NK-92 treated with Interleukin-12 subunit alpha and Interleukin-12 subunit beta, amount 100 ng/mL, for 24 hours (cell line): Measurements from ENCODE around the gene LILRB4.
"Not testable (repeated sequence)": the region's sequence is repeated elsewhere in the genome, so short reads cannot be mapped to it uniquely, and the experiment has no call there.

Experiments used
- DNase-seq: peaks from one replicate; lab custom pipeline; 2025; lab: John Stamatoyannopoulos, UW

Gene LILRB4

DNA sequence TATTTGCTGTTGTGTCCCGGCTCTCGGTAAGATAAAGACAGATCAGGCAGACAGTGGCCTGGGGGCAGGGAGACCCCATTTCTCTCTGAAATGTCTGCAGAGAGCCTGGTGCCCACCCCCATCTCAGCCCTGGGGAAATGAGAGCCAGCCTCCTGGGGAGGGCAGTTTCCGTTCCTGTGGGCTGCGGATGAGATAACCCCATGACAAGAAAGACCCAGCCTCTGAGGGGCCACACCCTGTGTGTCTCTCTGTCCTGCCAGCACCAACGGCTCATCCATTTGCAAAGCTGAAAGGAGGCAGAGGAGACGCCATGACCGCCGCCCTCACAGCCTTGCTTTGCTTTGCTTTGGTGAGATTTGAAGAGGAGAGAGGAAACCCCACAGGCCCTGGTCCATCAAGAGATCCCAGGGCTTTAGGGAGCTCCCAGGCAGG, 33.3 kb downstream of the LILRB4 start:
- no peak for DNase-seq

DNA sequence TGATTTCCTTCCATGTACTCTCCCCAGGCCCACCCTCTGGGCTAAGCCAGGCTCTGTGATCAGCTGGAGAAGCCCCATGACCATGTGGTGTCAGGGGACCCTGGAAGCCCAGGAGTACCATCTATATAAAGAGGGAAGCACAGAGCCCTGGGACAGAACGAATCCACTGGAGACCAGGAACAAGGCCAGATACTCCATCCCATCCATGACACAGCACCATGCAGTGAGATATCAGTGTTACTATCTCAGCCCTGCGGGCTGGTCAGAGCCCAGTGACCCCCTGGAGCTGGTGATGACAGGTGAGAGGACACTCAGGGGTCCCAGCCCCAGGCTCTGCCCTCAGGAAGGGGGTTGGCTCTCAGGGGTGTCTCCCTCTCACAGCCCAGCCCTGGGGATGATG, 34.0 kb downstream of the LILRB4 start:
- no peak for DNase-seq

DNA sequence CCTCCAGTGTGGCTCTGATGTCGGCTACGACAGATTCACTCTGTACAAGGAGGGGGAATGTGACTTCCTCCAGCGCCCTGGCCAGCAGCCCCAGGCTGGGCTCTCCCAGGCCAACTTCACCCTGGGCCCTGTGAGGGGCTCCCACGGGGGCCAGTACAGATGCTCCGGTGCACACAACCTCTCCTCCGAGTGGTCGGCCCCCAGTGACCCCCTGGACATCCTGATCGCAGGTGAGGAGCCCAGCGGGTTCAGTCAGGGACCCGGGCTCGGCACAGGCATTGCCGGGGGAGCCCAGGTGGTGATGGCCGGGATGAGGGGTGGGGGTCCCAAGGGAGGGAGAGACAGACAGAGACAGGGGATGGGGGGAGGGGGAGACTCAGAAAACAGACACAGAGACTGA, 34.9 kb downstream of the LILRB4 start:
- DNase-seq: not testable (repeated sequence)

DNA sequence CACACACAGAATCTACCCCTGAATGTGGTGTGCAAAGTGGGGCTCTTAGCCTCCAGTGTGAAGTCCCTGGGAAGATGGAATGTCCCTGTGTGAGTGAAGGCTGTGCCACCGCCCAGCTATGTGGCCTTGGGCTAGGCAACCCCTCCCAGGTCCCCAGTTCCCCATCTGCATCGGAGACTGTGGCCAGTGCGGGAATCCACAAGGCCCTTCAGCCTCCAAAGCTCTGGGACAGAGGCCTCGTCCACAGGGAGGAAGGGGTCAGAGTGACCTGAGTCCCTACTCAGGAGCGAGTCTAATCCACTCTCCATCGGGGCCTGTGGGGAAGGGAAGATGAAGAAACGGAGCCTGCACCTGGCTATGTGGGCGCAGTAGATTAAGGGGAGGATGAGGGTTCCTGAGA, 42.1 kb downstream of the LILRB4 start:
- DNase-seq: no peak

DNA sequence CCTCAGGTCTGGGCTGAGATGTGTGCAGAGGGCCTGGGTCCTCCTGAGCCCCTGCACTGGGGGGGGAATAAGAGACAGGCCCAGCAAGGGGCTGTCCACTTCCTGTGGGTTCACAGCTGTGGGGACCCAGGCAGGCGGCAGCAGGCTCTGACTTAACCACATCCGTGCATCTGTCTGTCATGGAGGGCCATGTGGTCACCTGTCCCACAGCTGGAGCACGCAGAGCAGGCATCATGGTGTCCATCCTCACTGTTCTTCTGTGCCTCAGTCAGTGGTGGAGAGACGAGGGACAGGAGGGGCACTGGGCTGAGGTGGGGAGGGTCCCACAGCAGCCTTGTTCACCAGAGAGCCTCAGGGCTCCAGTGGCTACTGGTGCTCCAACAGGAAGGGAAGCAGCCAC, 45.2 kb downstream of the LILRB4 start:
- DNase-seq: peak; percentile 78

DNA sequence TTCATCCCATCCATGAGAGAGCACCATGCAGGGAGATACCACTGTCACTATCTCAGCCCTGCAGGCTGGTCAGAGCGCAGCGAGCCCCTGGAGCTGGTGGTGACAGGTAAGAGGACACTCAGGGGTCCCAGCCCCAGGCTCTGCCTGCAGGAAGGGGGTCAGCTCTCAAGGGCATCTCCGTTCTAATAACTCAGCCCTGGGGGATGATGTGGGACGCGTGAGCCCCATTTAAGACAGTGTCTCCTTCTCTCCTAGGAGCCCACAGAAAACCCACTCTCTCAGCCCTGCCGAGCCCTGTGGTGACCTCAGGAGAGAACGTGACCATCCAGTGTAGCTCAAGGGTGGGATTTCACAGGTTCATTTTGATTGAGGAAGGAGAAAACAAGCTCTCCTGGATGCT, 46.0 kb downstream of the LILRB4 start:
- no peak for DNase-seq

DNA sequence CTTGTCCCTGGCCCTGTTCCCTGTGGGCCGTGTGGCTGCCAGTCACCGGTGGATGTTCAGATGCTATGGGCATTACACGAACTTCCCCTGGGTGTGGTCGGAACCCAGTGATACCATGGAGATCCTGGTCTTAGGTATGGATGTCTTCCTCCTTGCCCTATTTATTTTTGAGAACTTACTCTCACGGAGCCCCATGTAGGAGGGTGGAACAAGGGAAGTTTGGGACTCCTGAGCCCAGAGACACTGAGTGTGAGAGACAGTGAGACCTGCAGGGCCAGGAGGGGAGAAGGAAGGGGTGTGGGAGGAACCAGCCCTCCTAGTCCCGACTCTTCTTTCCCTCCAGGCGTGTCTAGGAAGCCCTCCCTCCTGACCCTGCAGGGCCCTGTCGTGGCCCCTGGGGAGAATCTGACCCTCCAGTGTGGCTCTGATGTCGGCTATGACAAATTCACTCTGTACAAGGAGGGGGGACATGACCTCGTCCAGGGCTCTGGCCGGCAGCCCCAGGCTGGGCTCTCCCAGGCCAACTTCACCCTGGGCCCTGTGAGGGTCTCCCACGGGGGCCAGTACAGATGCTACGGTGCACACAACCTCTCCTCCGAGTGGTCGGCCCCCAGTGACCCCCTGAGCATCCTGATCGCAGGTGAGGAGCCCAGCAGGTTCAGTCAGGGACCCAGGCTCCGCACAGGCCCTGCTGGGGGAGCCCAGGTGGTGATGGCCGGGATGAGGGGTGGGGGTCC, 46.6 kb downstream of the LILRB4 start:
- DNase-seq: no peak

DNA sequence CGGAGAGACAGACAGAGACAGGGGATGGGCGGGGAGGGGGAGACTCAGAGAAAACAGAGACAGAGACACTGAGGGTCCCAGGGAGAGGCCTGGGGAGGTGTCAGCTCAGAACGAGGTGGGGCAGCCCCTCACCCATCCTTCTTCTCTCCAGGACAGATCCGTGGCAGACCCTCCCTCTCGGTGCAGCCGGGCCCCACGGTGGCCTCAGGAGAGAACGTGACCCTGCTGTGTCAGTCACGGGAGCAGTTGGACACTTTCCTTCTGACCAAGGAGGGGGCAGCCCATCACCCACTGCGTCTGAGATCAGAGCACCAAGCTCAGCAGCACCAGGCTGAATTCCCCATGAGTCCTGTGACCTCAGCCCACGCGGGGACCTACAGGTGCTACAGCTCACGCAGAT, 47.2 kb downstream of the LILRB4 start:
- not testable (repeated sequence) for DNase-seq
